IMR-90 (cell line): Measurements from ENCODE around the gene DNAJB8. TPM values are rescaled to one million over a fixed set of nuclear protein-coding genes. Genes with fewer than 3 reads are reported as not detected.

Source experiments
- ATAC-seq: fragments of 200-7000 bp; cut with Tn5 transposase; 2 replicates; pipeline ENCODE4 v1.9.1; 2020; ENCODE audit warnings: low read depth, mild to moderate bottlenecking, moderate library complexity
- BruUV-seq: library from RNA; stranded (reverse); fragments of 400-500 nt; replicated peaks from 2 replicates; lab custom pipeline; 2021; lab: Mats Ljungman, UMichigan
- CTCF ChIA-PET: fragments of 300-600 bp; formaldehyde crosslinking; extraction: SDS; loops from one replicate; lab custom pipeline; 2021; ENCODE audit warnings: antibody characterized with exemption; lab: Yijun Ruan, JAX
- POLR2A ChIA-PET: fragments of 300-600 bp; sonication (Branson Sonifier 250); formaldehyde crosslinking; loops from one replicate; lab custom pipeline; 2022; ENCODE audit warnings: antibody characterized with exemption; ENCODE audit not compliant: unreplicated experiment; lab: Charles Lee
- DNase-seq: peaks from one replicate; pipeline ENCODE4 v3.0.0; 2013
- H2AFZ ChIP-seq: replicated peaks from 2 replicates; pipeline ENCODE3; 2013; ENCODE audit warnings: low read length, mild to moderate bottlenecking; ENCODE audit not compliant: poor library complexity
- H2AK5ac ChIP-seq: 2 replicates; pipeline ENCODE4 v1.6.1; 2013; ENCODE audit warnings: low read depth, low read length, inconsistent platforms
- H2AK9ac ChIP-seq: replicated peaks from 2 replicates; pipeline ENCODE3; 2013; ENCODE audit warnings: mild to moderate bottlenecking, low read depth, low read length, moderate library complexity; ENCODE audit not compliant: poor library complexity
- H2BK120ac ChIP-seq: 2 replicates; pipeline ENCODE4 v1.6.1; 2013; ENCODE audit warnings: low read depth, low read length, inconsistent platforms
- H2BK15ac ChIP-seq: 3 replicates; pipeline ENCODE4 v1.6.1; 2013; ENCODE audit warnings: low read depth, low read length, inconsistent platforms
- H2BK20ac ChIP-seq: 2 replicates; pipeline ENCODE4 v1.6.1; 2013; ENCODE audit warnings: low read depth, mild to moderate bottlenecking, inconsistent platforms, low read length, moderate library complexity
- H2BK5ac ChIP-seq: 2 replicates; pipeline ENCODE4 v1.6.1; 2013; ENCODE audit warnings: mild to moderate bottlenecking, low read depth, low read length, inconsistent platforms; ENCODE audit not compliant: poor library complexity, severe bottlenecking
- H3K14ac ChIP-seq: replicated peaks from 2 replicates; pipeline ENCODE4 v1.6.1; 2013; ENCODE audit warnings: low read depth, low read length, inconsistent platforms
- H3K18ac ChIP-seq: 2 replicates; pipeline ENCODE4 v1.6.1; 2013; ENCODE audit warnings: low read depth, low read length, control low read depth
- H3K23ac ChIP-seq: 2 replicates; pipeline ENCODE4 v1.6.1; 2013; ENCODE audit warnings: low read depth, low read length, inconsistent platforms
- H3K27ac ChIP-seq: 2 replicates; pipeline ENCODE4 v1.5.1; 2013; ENCODE audit warnings: mild to moderate bottlenecking, control low read depth, low read length; ENCODE audit not compliant: insufficient read depth
- H3K27me3 ChIP-seq: 2 replicates; pipeline ENCODE4 v1.6.1; 2013; ENCODE audit warnings: low read length; ENCODE audit not compliant: control insufficient read depth, insufficient read depth
- H3K36me3 ChIP-seq: 2 replicates; pipeline ENCODE4 v1.6.1; 2013; ENCODE audit warnings: low read length, mixed read lengths; ENCODE audit not compliant: control insufficient read depth, insufficient read depth
- H3K4ac ChIP-seq: 2 replicates; pipeline ENCODE4 v1.6.1; 2013; ENCODE audit warnings: low read depth, low read length, inconsistent platforms
- H3K4me1 ChIP-seq: 2 replicates; pipeline ENCODE4 v1.6.1; 2013; ENCODE audit warnings: low read length, mixed read lengths; ENCODE audit not compliant: control insufficient read depth, insufficient read depth
- H3K4me2 ChIP-seq: 2 replicates; pipeline ENCODE4 v1.6.1; 2013; ENCODE audit warnings: low read depth, mild to moderate bottlenecking, control low read depth, low read length, moderate library complexity
- H3K4me3 ChIP-seq: 2 replicates; pipeline ENCODE4 v1.5.1; 2013; ENCODE audit warnings: low read depth, mild to moderate bottlenecking, control low read depth, low read length, moderate library complexity; ENCODE audit not compliant: insufficient read depth
- H3K56ac ChIP-seq: 2 replicates; pipeline ENCODE4 v1.6.1; 2013; ENCODE audit warnings: low read length, inconsistent platforms; ENCODE audit not compliant: insufficient read depth; ENCODE audit errors: extremely low read depth
- H3K79me1 ChIP-seq, 2 experiments: 2 replicates each; pipeline ENCODE4 v1.6.1; 2013; ENCODE audit warnings: low read length in 2 of 2, inconsistent platforms in 1 of 2, low read depth in 1 of 2
- H3K9ac ChIP-seq: 2 replicates; pipeline ENCODE4 v1.6.1; 2013; ENCODE audit warnings: low read depth, low read length, control low read depth
- H3K9me1 ChIP-seq: 2 replicates; pipeline ENCODE4 v1.6.1; 2013; ENCODE audit warnings: low read length, inconsistent platforms; ENCODE audit not compliant: insufficient read depth
- H3K9me3 ChIP-seq: 2 replicates; pipeline ENCODE4 v1.6.1; 2013; ENCODE audit warnings: low read length; ENCODE audit not compliant: control insufficient read depth, insufficient read depth
- H4K20me1 ChIP-seq: 2 replicates; pipeline ENCODE4 v1.6.1; 2013; ENCODE audit warnings: low read length, inconsistent platforms; ENCODE audit not compliant: insufficient read depth
- H4K5ac ChIP-seq: 2 replicates; pipeline ENCODE4 v1.6.1; 2013; ENCODE audit warnings: mild to moderate bottlenecking, low read depth, low read length, control low read depth
- H4K8ac ChIP-seq, 2 experiments: 2 replicates each; pipeline ENCODE4 v1.6.1; 2013; ENCODE audit warnings: low read depth in 2 of 2, low read length in 2 of 2, control low read depth in 1 of 2, inconsistent platforms in 1 of 2
- H4K91ac ChIP-seq: 2 replicates; pipeline ENCODE4 v1.6.1; 2013; ENCODE audit warnings: low read depth, low read length, inconsistent platforms; ENCODE audit not compliant: insufficient read depth
- BHLHE40 ChIP-seq: fragments of 150-350 bp; IDR thresholded peaks from 2 replicates; pipeline ENCODE4 v1.6.1; 2016; ENCODE audit warnings: mild to moderate bottlenecking, low read depth, low read length
- CEBPB ChIP-seq: IDR thresholded peaks from 2 replicates; pipeline ENCODE4 v1.6.1; 2012; ENCODE audit warnings: low read depth, low read length, improper control_type of control experiment
- CHD1 ChIP-seq: IDR thresholded peaks from 2 replicates; pipeline ENCODE4 v1.6.1; 2012; ENCODE audit warnings: low read depth, low read length, improper control_type of control experiment
- MAFK ChIP-seq: IDR thresholded peaks from 2 replicates; pipeline ENCODE4 v1.6.1; 2012; ENCODE audit warnings: low read depth, low read length, improper control_type of control experiment
- MAZ ChIP-seq: IDR thresholded peaks from 2 replicates; pipeline ENCODE4 v1.6.1; 2012; ENCODE audit warnings: low read depth, mild to moderate bottlenecking, low read length, improper control_type of control experiment, moderate library complexity, borderline replicate concordance
- MXI1 ChIP-seq: IDR thresholded peaks from 2 replicates; pipeline ENCODE4 v1.6.1; 2012; ENCODE audit warnings: low read depth, mild to moderate bottlenecking, low read length, moderate library complexity, borderline replicate concordance
- POLR2A ChIP-seq: IDR thresholded peaks from 2 replicates; pipeline ENCODE4 v1.6.1; 2012; ENCODE audit warnings: mild to moderate bottlenecking, low read depth, low read length
- RAD21 ChIP-seq: IDR thresholded peaks from 2 replicates; pipeline ENCODE4 v1.6.1; 2012; ENCODE audit warnings: low read length, improper control_type of control experiment
- RCOR1 ChIP-seq: IDR thresholded peaks from 2 replicates; pipeline ENCODE4 v1.6.1; 2012; ENCODE audit warnings: mild to moderate bottlenecking, low read length, improper control_type of control experiment; ENCODE audit not compliant: insufficient replicate concordance
- RFX5 ChIP-seq: IDR thresholded peaks from 2 replicates; pipeline ENCODE4 v1.8.0; 2012; ENCODE audit warnings: low read depth, mild to moderate bottlenecking, low read length, moderate library complexity
- SMC3 ChIP-seq: fragments of 150-350 bp; IDR thresholded peaks from 2 replicates; pipeline ENCODE4 v1.6.1; 2016; ENCODE audit warnings: low read depth, mild to moderate bottlenecking, antibody characterized with exemption, low read length, moderate library complexity
- WGBS, 2 experiments: methylation state at CpG; one replicate each; pipeline versions ENCODE4 v1.1.5 to v1.1.7; 2013; ENCODE audit warnings: missing lambda C conversion rate in 2 of 2; ENCODE audit not compliant: insufficient read length in 1 of 2; ENCODE audit errors: extremely low coverage in 2 of 2; 5-methylcytosine and 5-hydroxymethylcytosine counted together
- dilution Hi-C: fragments of 300-500 bp; cut with HindIII; formaldehyde crosslinking; loops from one replicate; pipeline ENCODE4 v1.14.3; 2018; ENCODE audit warnings: low sequenced_read_pairs; ENCODE audit not compliant: unreplicated experiment
- in situ Hi-C: fragments of 300-500 bp; cut with MboI; formaldehyde crosslinking; loops from 3 replicates; pipeline ENCODE4 v1.14.3; 2019; ENCODE audit warnings: low sequenced_read_pairs, inconsistent platforms, mixed read lengths
- intact Hi-C: fragments of 100-400 bp; cut with micrococcal nuclease; formaldehyde crosslinking; loops from 2 replicates; pipeline ENCODE4 v1.10.0; 2022
- polyA plus RNA-seq, 3 experiments: library from polyadenylated mRNA; depleted of rRNA; stranded (reverse); fragments of >200 nt; gene quantifications; 2 replicates each; pipeline ENCODE4 v1.2.3, GENCODE V29; 2012; ENCODE audit warnings: low replicate concordance in 1 of 3
- total RNA-seq: library from RNA; depleted of rRNA; stranded (reverse); fragments of >200 nt; gene quantifications from 2 replicates; pipeline ENCODE4 v1.2.3, GENCODE V29; 2012
- TF ChIP-seq, protein P1 (sequence below): conservative IDR thresholded peaks from 2 replicates; pipeline ENCODE4 v1.5.1; 2012; ENCODE audit warnings: mild to moderate bottlenecking, low read depth, low read length, improper control_type of control experiment
- TF ChIP-seq, protein P2 (sequence below): fragments of 150-350 bp; IDR thresholded peaks from 2 replicates; pipeline ENCODE4 v1.6.1; 2016; ENCODE audit warnings: low read depth, mild to moderate bottlenecking, low read length, moderate library complexity, borderline replicate concordance
- TF ChIP-seq, protein P3 (sequence below): fragments of 150-350 bp; IDR thresholded peaks from 2 replicates; pipeline ENCODE4 v1.6.1; 2017; ENCODE audit warnings: mild to moderate bottlenecking, antibody characterized with exemption, low read length, low read depth

The DNAJB8 gene
- total and polyA plus RNA-seq, 2 of the 4 experiments (the other 2 are of a cell fraction) = not detected

GRCh38 chr3:128482175-128482574 lies 15.5 kb upstream of the DNAJB8 start:
- ChIA-PET CTCF (interaction anchor here (1.5 to 1.6 kb wide), 2 partner anchors 15 to 56 kb away, joined by 3 to 4 read pairs; no protein-coding TSS in a partner anchor), POLR2A (interaction anchor here (0.7 kb wide), 1 partner anchor 8 kb away, joined by 3 read pairs; no protein-coding TSS in a partner anchor)
- Histone ChIP-seq H2BK120ac (peak overlapping the region; percentile 55), H3K27me3 (no peaks in the 10 kb centered on the region), H2AFZ (no peak overlapping the region), H3K4me2 (peak overlapping the region; percentile 61), H3K23ac (peak overlapping the region; percentile 22; the same call in 1 of the 2 replicates), H3K36me3 (peaks cover 21% of the 10 kb centered on the region), H3K4ac (peak overlapping the region; percentile 59), H3K9me1 (peaks cover 3% of the 10 kb centered on the region; the same call in 1 of the 2 replicates), H4K8ac (peak overlapping the region in 1 of 2 experiments; percentile 64; a peak in 1 of 4 replicates), H4K5ac (0 out of 2 replicates have a peak overlapping the region, but pooled peaks have one; percentile 9), H3K9ac (no peak overlapping the region), H3K4me3 (no peak overlapping the region), H3K27ac (peak overlapping the region; percentile 65), H3K79me1 (peaks cover 0 to 27% of the 10 kb centered on the region in 2 experiments), H4K91ac (peak overlapping the region; percentile 30; the same call in 1 of the 2 replicates), H4K20me1 (peaks cover 7% of the 10 kb centered on the region; the same call in 1 of the 2 replicates), H3K14ac (0 out of 2 replicates have a peak overlapping the region, but pooled peaks have one; percentile 20), H3K4me1 (peaks cover 23% of the 10 kb centered on the region), H3K9me3 (no peaks in the 10 kb centered on the region), H2BK5ac (peak overlapping the region; percentile 66), H2BK20ac (peak overlapping the region; percentile 38; the same call in 1 of the 2 replicates), H2AK9ac (no peak overlapping the region), H3K18ac (0 out of 2 replicates have a peak overlapping the region, but pooled peaks have one; percentile 7), H2AK5ac (no peak overlapping the region), H2BK15ac (no peak overlapping the region), H3K56ac (peak overlapping the region; percentile 32; the same call in 1 of the 2 replicates)
- BruUV-seq = no TSS peak
- in situ Hi-C loops = loop anchor here (10.0 kb wide), 1 partner anchor 387 kb away; no protein-coding TSS in a partner anchor
- dilution Hi-C loops = no loop called here
- intact Hi-C loops = loop anchor here (5.0 kb wide), 1 partner anchor 405 kb away; no protein-coding TSS in a partner anchor
- TF ChIP-seq, protein P1, sequence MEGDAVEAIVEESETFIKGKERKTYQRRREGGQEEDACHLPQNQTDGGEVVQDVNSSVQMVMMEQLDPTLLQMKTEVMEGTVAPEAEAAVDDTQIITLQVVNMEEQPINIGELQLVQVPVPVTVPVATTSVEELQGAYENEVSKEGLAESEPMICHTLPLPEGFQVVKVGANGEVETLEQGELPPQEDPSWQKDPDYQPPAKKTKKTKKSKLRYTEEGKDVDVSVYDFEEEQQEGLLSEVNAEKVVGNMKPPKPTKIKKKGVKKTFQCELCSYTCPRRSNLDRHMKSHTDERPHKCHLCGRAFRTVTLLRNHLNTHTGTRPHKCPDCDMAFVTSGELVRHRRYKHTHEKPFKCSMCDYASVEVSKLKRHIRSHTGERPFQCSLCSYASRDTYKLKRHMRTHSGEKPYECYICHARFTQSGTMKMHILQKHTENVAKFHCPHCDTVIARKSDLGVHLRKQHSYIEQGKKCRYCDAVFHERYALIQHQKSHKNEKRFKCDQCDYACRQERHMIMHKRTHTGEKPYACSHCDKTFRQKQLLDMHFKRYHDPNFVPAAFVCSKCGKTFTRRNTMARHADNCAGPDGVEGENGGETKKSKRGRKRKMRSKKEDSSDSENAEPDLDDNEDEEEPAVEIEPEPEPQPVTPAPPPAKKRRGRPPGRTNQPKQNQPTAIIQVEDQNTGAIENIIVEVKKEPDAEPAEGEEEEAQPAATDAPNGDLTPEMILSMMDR = no peak
- TF ChIP-seq MAZ (no peak), RCOR1 (no peak), CEBPB (no peak), CHD1 (no peak), RAD21 (no peak), MAFK (no peak), POLR2A (no peak), BHLHE40 (no peak), RFX5 (no peak), SMC3 (no peak), MXI1 (no peak)
- TF ChIP-seq, protein P2, sequence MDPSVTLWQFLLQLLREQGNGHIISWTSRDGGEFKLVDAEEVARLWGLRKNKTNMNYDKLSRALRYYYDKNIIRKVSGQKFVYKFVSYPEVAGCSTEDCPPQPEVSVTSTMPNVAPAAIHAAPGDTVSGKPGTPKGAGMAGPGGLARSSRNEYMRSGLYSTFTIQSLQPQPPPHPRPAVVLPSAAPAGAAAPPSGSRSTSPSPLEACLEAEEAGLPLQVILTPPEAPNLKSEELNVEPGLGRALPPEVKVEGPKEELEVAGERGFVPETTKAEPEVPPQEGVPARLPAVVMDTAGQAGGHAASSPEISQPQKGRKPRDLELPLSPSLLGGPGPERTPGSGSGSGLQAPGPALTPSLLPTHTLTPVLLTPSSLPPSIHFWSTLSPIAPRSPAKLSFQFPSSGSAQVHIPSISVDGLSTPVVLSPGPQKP = no peak
- TF ChIP-seq, protein P3, sequence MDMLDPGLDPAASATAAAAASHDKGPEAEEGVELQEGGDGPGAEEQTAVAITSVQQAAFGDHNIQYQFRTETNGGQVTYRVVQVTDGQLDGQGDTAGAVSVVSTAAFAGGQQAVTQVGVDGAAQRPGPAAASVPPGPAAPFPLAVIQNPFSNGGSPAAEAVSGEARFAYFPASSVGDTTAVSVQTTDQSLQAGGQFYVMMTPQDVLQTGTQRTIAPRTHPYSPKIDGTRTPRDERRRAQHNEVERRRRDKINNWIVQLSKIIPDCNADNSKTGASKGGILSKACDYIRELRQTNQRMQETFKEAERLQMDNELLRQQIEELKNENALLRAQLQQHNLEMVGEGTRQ = no peak
- 6% methylated on average over 7 of the region's 11 CpGs; no CpG with 5 or more reads in 1 of the 2 experiments for WGBS, 2 experiments
- DNase-seq = peak; percentile 68
- peak; percentile 48 for ATAC-seq
